Measurements from ENCODE around the gene CENPU.
"Not testable (repeated sequence)": the region's sequence is repeated elsewhere in the genome, so short reads cannot be mapped to it uniquely, and the experiment has no call there.

Gene CENPU

GRCh38 chr4:184744236-184744635, 10.3 kb upstream of the CENPU start:
- H3K4me3 ChIP-seq (replicated peaks; ENCODE audit: low read depth, low read length) = no peak overlapping the region
- DNase-seq (ENCODE audit: low read depth) = no peak
- no peak for TF ChIP-seq CTCF (IDR thresholded peaks at IDR 0.05; ENCODE audit: low read length, missing control alignments)

DNA sequence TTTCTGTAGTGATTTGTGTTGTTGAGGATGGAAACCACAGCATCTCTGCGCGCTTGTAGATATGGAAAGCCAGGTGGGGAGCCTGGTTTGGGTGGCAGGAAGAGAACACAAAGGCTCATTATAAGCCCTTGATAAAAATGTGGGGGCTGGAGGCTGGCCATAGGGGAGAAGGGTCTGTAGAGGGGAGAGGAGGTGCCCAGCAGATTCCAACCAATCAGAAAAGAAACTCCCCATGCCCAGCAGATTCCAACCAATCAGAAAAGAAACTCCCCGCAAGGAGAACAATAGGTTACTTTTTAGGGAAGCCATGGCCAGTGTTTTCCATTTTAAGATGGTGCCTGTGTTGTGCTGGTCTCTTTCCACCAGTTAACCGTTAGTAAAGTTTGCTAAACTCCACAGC, 9.8 kb upstream of the CENPU start:
- no peak overlapping the region for H3K4me3 ChIP-seq (replicated peaks; ENCODE audit: low read depth, low read length)
- no peak for DNase-seq (ENCODE audit: low read depth)
- no peak for TF ChIP-seq CTCF (IDR thresholded peaks at IDR 0.05; ENCODE audit: low read length, missing control alignments)

DNA sequence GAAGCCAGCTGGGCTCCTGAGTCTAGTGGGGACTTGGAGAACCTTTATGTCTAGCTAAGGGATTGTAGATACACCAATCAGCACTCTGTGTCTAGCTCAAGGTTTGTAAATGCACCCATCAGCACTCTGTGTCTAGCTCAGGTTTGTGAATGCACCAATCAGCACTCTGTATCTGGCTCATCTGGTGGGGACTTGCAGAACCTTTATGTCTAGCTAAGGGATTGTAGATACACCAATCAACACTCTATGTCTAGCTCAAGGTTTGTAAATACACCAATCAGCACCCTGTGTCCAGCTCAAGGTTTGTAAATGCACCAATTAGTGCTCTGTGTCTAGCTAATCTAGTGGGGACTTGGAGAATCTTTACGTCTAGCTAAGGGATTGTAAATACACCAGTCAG, 7.8 kb upstream of the CENPU start:
- H3K4me3 ChIP-seq (replicated peaks; ENCODE audit: low read depth, low read length); DNase-seq (ENCODE audit: low read depth): not testable (repeated sequence)

GRCh38 chr4:184740980-184741391, 7.1 kb upstream of the CENPU start:
- TF ChIP-seq CTCF (IDR thresholded peaks at IDR 0.05; ENCODE audit: low read length, missing control alignments) = no peak
- no peak for DNase-seq (ENCODE audit: low read depth)
- H3K4me3 ChIP-seq (replicated peaks; ENCODE audit: low read depth, low read length) = no peak overlapping the region

GRCh38 chr4:184739575-184739974, 5.7 kb upstream of the CENPU start:
- H3K4me3 ChIP-seq (replicated peaks; ENCODE audit: low read depth, low read length); DNase-seq (ENCODE audit: low read depth): not testable (repeated sequence)

- peak overlapping the region; percentile 94 for H3K4me3 ChIP-seq (replicated peaks; ENCODE audit: low read depth, low read length)
- TF ChIP-seq CTCF (IDR thresholded peaks at IDR 0.05; ENCODE audit: low read length, missing control alignments) = no peak
- DNase-seq (ENCODE audit: low read depth) = no peak
Observed at GRCh38 chr4:184734758-184735157, 862 bp upstream of the CENPU start.

- TF ChIP-seq CTCF (IDR thresholded peaks at IDR 0.05; ENCODE audit: low read length, missing control alignments) = no peak
- peak overlapping the region; percentile 94 for H3K4me3 ChIP-seq (replicated peaks; ENCODE audit: low read depth, low read length)
- DNase-seq (ENCODE audit: low read depth) = no peak
Observed at GRCh38 chr4:184732126-184732525, 1.8 kb downstream of the CENPU start.

- no peak for TF ChIP-seq CTCF (IDR thresholded peaks at IDR 0.05; ENCODE audit: low read length, missing control alignments)
- no peak for DNase-seq (ENCODE audit: low read depth)
- no peak overlapping the region for H3K4me3 ChIP-seq (replicated peaks; ENCODE audit: low read depth, low read length)
Observed at GRCh38 chr4:184731056-184731455, 2.8 kb downstream of the CENPU start.

Measured in fibroblast of pulmonary artery (primary cell).